Smooth muscle cell (in vitro differentiated cells): Measurements from ENCODE around the gene PLN. TPM values are rescaled to one million over a fixed set of nuclear protein-coding genes. Genes with fewer than 3 reads are reported as not detected.

ENCODE experiments used
- DNase-seq: peaks from one replicate; lab custom pipeline; 2025; ENCODE audit not compliant: unreplicated experiment; lab: John Stamatoyannopoulos, UW
- H2AFZ ChIP-seq: fragments of 200-600 bp; sonication (generic); 2 replicates; pipeline ENCODE4 v1.6.0; 2016; ENCODE audit warnings: antibody characterized with exemption, low read depth, mild to moderate bottlenecking
- H3F3A ChIP-seq: fragments of 200-600 bp; sonication (generic); 2 replicates; pipeline ENCODE4 v1.6.0; 2017; ENCODE audit warnings: antibody characterized with exemption, low read depth
- H3K27ac ChIP-seq: fragments of 200-600 bp; sonication (generic); 2 replicates; pipeline ENCODE4 v1.5.1; 2016; ENCODE audit warnings: low read depth, mild to moderate bottlenecking
- H3K27me3 ChIP-seq: fragments of 200-600 bp; sonication (generic); 2 replicates; pipeline ENCODE4 v1.6.1; 2016; ENCODE audit warnings: low read depth, mild to moderate bottlenecking
- H3K36me3 ChIP-seq: fragments of 200-600 bp; sonication (generic); 2 replicates; pipeline ENCODE4 v1.5.1; 2016; ENCODE audit warnings: low read depth
- H3K4me1 ChIP-seq: fragments of 200-600 bp; sonication (generic); 2 replicates; pipeline ENCODE4 v1.5.1; 2016; ENCODE audit warnings: low read depth
- H3K4me2 ChIP-seq: fragments of 200-600 bp; sonication (generic); 2 replicates; pipeline ENCODE4 v1.6.0; 2016; ENCODE audit warnings: mild to moderate bottlenecking
- H3K4me3 ChIP-seq: fragments of 200-600 bp; sonication (generic); 2 replicates; pipeline ENCODE4 v1.5.1; 2016; ENCODE audit warnings: mild to moderate bottlenecking
- H3K79me2 ChIP-seq: fragments of 200-600 bp; sonication (generic); 2 replicates; pipeline ENCODE4 v1.6.0; 2016; ENCODE audit warnings: low read depth, mild to moderate bottlenecking
- H3K9ac ChIP-seq: fragments of 200-600 bp; sonication (generic); 2 replicates; pipeline ENCODE4 v1.6.0; 2016; ENCODE audit warnings: low read depth
- H3K9me3 ChIP-seq: fragments of 200-600 bp; sonication (generic); replicated peaks from 2 replicates; pipeline ENCODE4 v1.5.1; 2016; ENCODE audit warnings: low read depth
- H4K20me1 ChIP-seq: fragments of 200-600 bp; sonication (generic); 2 replicates; pipeline ENCODE4 v1.6.0; 2016; ENCODE audit warnings: low read depth
- WGBS: methylation state at CpG from one replicate; pipeline ENCODE4 v1.1.7; 2016; ENCODE audit warnings: low lambda C conversion rate; 5-methylcytosine and 5-hydroxymethylcytosine counted together
- polyA plus RNA-seq: library from polyadenylated mRNA; unstranded; fragments of >200 nt; fragmentation: Nextera tagmentation; extraction: Ambion mirVana; gene quantifications from 2 replicates; pipeline ENCODE4 v1.2.1, GENCODE V29; 2016
- total RNA-seq: library from RNA; depleted of rRNA; stranded (reverse); fragments of >200 nt; gene quantifications from 2 replicates; pipeline ENCODE4 v1.2.3, GENCODE V29; 2014
- TF ChIP-seq, protein P1 (sequence below): fragments of 200-600 bp; sonication (generic); IDR thresholded peaks from 2 replicates; pipeline ENCODE4 v1.5.1; 2017; ENCODE audit warnings: borderline replicate concordance, mild to moderate bottlenecking, antibody characterized with exemption; ENCODE audit not compliant: insufficient read depth, poor library complexity, severe bottlenecking

Gene PLN
- total and polyA plus RNA-seq, 2 experiments from 2014 or later = 0.75 to 2.9 TPM

DNA sequence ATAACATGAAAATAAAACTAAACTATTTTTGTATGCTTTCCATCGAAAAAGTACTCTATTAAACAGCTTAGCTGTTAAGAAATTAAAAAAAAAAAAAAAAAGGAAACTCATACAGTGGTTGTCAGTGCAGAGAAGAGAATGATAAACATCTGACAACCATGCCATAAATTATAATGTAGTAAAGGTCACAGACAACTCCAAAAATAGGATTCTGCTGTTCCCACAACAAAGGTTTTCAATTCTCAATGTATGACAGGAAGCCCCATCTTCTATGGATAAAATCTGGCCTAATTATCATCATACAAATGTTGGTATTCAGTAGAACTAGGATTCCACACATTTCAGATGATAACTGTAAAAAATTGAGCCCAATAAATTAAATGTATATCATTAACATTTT is 5.0 kb downstream of the PLN start:
- H3K79me2 ChIP-seq = peaks cover 75% of the 10 kb centered on the region
- WGBS = 72% methylated on average over 1 of the region's 1 CpG
- H3K27ac ChIP-seq = peak overlapping the region; percentile 76
- H2AFZ ChIP-seq = no peak overlapping the region
- peak overlapping the region; percentile 46 for H3K4me2 ChIP-seq
- TF ChIP-seq, protein P1, sequence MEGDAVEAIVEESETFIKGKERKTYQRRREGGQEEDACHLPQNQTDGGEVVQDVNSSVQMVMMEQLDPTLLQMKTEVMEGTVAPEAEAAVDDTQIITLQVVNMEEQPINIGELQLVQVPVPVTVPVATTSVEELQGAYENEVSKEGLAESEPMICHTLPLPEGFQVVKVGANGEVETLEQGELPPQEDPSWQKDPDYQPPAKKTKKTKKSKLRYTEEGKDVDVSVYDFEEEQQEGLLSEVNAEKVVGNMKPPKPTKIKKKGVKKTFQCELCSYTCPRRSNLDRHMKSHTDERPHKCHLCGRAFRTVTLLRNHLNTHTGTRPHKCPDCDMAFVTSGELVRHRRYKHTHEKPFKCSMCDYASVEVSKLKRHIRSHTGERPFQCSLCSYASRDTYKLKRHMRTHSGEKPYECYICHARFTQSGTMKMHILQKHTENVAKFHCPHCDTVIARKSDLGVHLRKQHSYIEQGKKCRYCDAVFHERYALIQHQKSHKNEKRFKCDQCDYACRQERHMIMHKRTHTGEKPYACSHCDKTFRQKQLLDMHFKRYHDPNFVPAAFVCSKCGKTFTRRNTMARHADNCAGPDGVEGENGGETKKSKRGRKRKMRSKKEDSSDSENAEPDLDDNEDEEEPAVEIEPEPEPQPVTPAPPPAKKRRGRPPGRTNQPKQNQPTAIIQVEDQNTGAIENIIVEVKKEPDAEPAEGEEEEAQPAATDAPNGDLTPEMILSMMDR = no peak
- no peak overlapping the region for H3K9ac ChIP-seq
- H3K4me1 ChIP-seq = peaks cover 12% of the 10 kb centered on the region
- peaks cover 99% of the 10 kb centered on the region for H4K20me1 ChIP-seq
- no peaks in the 10 kb centered on the region for H3F3A ChIP-seq
- no peak for DNase-seq
- no peaks in the 10 kb centered on the region for H3K9me3 ChIP-seq
- H3K36me3 ChIP-seq = no peaks in the 10 kb centered on the region
- H3K27me3 ChIP-seq = no peaks in the 10 kb centered on the region
- H3K4me3 ChIP-seq = no peak overlapping the region

DNA sequence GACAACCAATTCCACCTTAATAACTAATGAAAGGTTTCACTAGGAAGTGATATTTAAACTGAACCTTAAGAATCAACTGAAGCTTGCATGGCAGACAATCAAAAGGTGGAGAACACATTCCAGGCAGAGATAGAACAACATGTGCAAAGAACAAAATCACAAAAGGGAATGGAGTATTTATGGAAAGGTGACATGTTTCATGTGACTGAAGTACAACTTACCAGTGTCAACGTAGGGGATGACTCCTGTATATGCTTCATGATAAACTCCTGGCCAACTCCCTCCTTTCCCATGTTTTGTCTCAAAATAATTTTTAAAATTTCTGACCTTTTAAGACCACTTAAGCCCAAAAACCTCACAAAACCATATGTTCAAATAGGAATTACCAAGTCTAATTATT is 6.6 kb downstream of the PLN start:
- no peak overlapping the region for H3K4me2 ChIP-seq
- no peaks in the 10 kb centered on the region for H3K36me3 ChIP-seq
- no peak overlapping the region for H3K4me3 ChIP-seq
- 90% methylated on average over 1 of the region's 1 CpG for WGBS
- peaks cover 12% of the 10 kb centered on the region for H3K4me1 ChIP-seq
- TF ChIP-seq, protein P1 = no peak
- H3K27me3 ChIP-seq = no peaks in the 10 kb centered on the region
- DNase-seq = no peak
- H3K27ac ChIP-seq = peak overlapping the region; percentile 15
- no peak overlapping the region for H2AFZ ChIP-seq
- H3F3A ChIP-seq = no peaks in the 10 kb centered on the region
- peaks cover 99% of the 10 kb centered on the region for H4K20me1 ChIP-seq
- H3K9me3 ChIP-seq = no peaks in the 10 kb centered on the region
- H3K9ac ChIP-seq = no peak overlapping the region
- peaks cover 74% of the 10 kb centered on the region for H3K79me2 ChIP-seq

DNA sequence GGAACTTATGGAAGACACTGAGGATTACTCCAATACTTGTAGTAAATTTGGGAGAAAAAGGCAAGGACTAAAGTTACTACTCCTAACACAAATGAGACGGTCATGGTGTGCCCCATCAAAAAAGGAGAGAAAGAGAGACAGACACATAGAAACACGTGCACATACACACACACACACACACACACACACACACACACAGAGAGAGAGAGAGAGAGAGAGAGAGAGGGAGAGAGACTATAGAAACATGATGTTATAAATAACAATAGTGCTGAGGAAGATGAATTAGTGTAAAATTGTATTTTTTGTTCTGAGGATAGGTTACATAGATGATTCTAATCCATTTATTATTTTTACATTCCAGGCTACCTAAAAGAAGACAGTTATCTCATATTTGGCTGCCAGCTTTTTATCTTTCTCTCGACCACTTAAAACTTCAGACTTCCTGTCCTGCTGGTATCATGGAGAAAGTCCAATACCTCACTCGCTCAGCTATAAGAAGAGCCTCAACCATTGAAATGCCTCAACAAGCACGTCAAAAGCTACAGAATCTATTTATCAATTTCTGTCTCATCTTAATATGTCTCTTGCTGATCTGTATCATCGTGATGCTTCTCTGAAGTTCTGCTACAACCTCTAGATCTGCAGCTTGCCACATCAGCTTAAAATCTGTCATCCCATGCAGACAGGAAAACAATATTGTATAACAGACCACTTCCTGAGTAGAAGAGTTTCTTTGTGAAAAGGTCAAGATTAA is 10.5 kb downstream of the PLN start:
- Histone ChIP-seq H3K27ac (no peak overlapping the region), H4K20me1 (peaks cover 100% of the 10 kb centered on the region), H3K4me2 (no peak overlapping the region), H3K9me3 (no peaks in the 10 kb centered on the region), H3K9ac (no peak overlapping the region), H3F3A (peaks cover 3% of the 10 kb centered on the region), H3K79me2 (peaks cover 81% of the 10 kb centered on the region), H2AFZ (no peak overlapping the region), H3K4me3 (no peak overlapping the region), H3K36me3 (no peaks in the 10 kb centered on the region), H3K27me3 (no peaks in the 10 kb centered on the region), H3K4me1 (no peaks in the 10 kb centered on the region)
- TF ChIP-seq, protein P1 = no peak
- no peak for DNase-seq
- WGBS = 82% methylated on average over 6 of the region's 6 CpGs

DNA sequence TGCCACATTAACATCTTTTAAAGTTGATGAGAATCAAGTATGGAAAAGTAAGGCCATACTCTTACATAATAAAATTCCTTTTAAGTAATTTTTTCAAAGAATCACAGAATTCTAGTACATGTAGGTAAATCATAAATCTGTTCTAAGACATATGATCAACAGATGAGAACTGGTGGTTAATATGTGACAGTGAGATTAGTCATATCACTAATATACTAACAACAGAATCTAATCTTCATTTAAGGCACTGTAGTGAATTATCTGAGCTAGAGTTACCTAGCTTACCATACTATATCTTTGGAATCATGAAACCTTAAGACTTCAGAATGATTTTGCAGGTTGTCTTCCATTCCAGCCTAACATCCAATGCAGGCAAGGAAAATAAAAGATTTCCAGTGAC is 11.6 kb downstream of the PLN start:
- H3K9ac ChIP-seq = no peak overlapping the region
- H3F3A ChIP-seq = peaks cover 3% of the 10 kb centered on the region
- H3K9me3 ChIP-seq = no peaks in the 10 kb centered on the region
- H3K79me2 ChIP-seq = peaks cover 81% of the 10 kb centered on the region
- H3K27me3 ChIP-seq = no peaks in the 10 kb centered on the region
- no peak for DNase-seq
- no peak overlapping the region for H2AFZ ChIP-seq
- no peak overlapping the region for H3K27ac ChIP-seq
- H3K4me1 ChIP-seq = no peaks in the 10 kb centered on the region
- TF ChIP-seq, protein P1 = no peak
- H3K4me3 ChIP-seq = no peak overlapping the region
- H3K4me2 ChIP-seq = no peak overlapping the region
- H3K36me3 ChIP-seq = peaks cover 6% of the 10 kb centered on the region
- peaks cover 100% of the 10 kb centered on the region for H4K20me1 ChIP-seq
